HFFc6 (cell line): ENCODE results near the gene CFAP74. TPM values are rescaled to one million over a fixed set of nuclear protein-coding genes. Genes with fewer than 3 reads are reported as not detected.

Experiments
- DNase-seq: peaks from one replicate; pipeline ENCODE4 v3.0.0-alpha.2; 2018
- H3K27ac Mint-ChIP-seq: 2 replicates; pipeline ENCODE4 v1.8.0; 2020; ENCODE audit warnings: mild to moderate bottlenecking, mixed read lengths
- H3K27me3 Mint-ChIP-seq: 2 replicates; pipeline ENCODE4 v1.8.0; 2021; ENCODE audit warnings: mild to moderate bottlenecking, moderate library complexity, mixed read lengths; ENCODE audit not compliant: insufficient read depth
- H3K36me3 Mint-ChIP-seq: 2 replicates; pipeline ENCODE4 v1.8.0; 2021; ENCODE audit warnings: low read depth, mixed read lengths
- H3K4me1 Mint-ChIP-seq: 2 replicates; pipeline ENCODE4 v1.8.0; 2020; ENCODE audit warnings: low read depth, mixed read lengths
- H3K4me3 Mint-ChIP-seq: 2 replicates; pipeline ENCODE4 v1.8.0; 2020; ENCODE audit warnings: mild to moderate bottlenecking, moderate library complexity, mixed read lengths
- H3K9me3 Mint-ChIP-seq: 2 replicates; pipeline ENCODE4 v1.8.0; 2020; ENCODE audit warnings: mild to moderate bottlenecking, mixed read lengths
- total RNA-seq, 6 experiments: library from RNA; stranded (reverse); fragmentation: NEBNext Ultra II Directional; extraction: Animal tissue kit (Norgen Biotek cat#: 25700); gene quantifications; 2 replicates in 1 of 6; 3 replicates in 5 of 6; pipeline ENCODE4 v1.2.3, GENCODE V29; 2021
- TF ChIP-seq, protein P1 (sequence below): fragments of 200-600 bp; sonication (generic); IDR thresholded peaks from 2 replicates; pipeline ENCODE4 v1.5.0; 2021; ENCODE audit warnings: antibody characterized with exemption, mild to moderate bottlenecking

Gene CFAP74
- total RNA-seq, 6 experiments from 2014 or later = not detected

DNA sequence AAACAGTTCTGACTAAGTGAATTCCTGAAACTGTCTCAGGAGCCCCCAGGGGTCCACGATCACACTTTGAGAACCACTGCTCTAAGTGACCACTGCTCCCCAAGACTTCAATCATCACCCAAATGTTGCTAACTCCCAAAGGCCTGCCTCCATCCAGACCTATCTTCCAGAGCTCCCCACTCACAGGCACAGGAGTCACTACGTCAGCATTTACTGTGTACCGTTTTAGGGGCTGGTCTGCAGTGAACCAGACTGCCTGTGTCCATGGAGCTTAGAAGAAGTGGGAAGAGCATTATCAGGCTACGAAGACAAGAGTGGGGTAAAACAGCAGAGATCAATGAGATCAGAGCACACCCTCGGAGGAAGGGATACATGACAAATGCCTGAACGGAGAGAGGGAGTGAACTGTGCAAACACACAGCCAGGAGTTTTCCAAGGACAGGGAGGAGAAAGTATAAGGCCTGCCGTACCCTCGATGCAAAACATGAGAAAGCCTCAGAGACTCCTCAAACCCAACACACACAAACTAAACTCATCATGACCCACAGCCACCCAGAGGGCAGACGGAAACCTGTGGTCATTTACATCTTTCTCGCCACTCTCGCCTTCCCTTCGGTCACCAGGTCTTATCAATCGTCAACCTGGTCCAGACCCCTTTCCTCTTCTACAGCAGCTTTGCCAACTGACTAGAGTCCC, 122.8 kb downstream of the CFAP74 start:
- peaks cover 70% of the 10 kb centered on the region for H3K4me1 Mint-ChIP-seq
- H3K27me3 Mint-ChIP-seq = peaks cover 4% of the 10 kb centered on the region
- H3K27ac Mint-ChIP-seq = peak overlapping the region; percentile 84
- TF ChIP-seq, protein P1, sequence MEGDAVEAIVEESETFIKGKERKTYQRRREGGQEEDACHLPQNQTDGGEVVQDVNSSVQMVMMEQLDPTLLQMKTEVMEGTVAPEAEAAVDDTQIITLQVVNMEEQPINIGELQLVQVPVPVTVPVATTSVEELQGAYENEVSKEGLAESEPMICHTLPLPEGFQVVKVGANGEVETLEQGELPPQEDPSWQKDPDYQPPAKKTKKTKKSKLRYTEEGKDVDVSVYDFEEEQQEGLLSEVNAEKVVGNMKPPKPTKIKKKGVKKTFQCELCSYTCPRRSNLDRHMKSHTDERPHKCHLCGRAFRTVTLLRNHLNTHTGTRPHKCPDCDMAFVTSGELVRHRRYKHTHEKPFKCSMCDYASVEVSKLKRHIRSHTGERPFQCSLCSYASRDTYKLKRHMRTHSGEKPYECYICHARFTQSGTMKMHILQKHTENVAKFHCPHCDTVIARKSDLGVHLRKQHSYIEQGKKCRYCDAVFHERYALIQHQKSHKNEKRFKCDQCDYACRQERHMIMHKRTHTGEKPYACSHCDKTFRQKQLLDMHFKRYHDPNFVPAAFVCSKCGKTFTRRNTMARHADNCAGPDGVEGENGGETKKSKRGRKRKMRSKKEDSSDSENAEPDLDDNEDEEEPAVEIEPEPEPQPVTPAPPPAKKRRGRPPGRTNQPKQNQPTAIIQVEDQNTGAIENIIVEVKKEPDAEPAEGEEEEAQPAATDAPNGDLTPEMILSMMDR = no peak
- peaks cover 17% of the 10 kb centered on the region for H3K36me3 Mint-ChIP-seq
- no peak for DNase-seq
- H3K4me3 Mint-ChIP-seq = no peak overlapping the region
- H3K9me3 Mint-ChIP-seq = no peaks in the 10 kb centered on the region

DNA sequence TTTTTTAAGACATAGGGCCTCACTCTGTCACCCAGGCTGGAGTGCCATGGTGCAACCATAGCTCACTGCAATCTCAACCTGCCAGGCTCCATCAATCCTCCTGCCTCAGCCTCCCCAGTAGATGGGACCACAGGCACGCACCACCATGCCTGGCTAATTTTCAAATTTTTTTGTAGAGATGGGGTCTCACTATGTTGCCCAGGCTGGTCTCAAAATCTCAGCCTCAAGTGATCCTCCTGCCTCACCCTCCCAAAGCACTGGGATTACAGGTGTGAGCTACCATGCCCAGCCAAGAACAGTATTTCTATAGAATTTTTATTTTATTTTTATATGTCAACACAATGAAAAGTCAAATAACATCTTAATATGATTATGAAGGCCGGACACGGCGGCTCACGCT, 123.6 kb downstream of the CFAP74 start:
- DNase-seq = no peak
- Mint-ChIP-seq H3K27me3 (peaks cover 4% of the 10 kb centered on the region), H3K4me1 (peaks cover 75% of the 10 kb centered on the region), H3K4me3 (no peak overlapping the region), H3K27ac (no peak overlapping the region), H3K9me3 (no peaks in the 10 kb centered on the region), H3K36me3 (peaks cover 22% of the 10 kb centered on the region)
- TF ChIP-seq, protein P1 = no peak

DNA sequence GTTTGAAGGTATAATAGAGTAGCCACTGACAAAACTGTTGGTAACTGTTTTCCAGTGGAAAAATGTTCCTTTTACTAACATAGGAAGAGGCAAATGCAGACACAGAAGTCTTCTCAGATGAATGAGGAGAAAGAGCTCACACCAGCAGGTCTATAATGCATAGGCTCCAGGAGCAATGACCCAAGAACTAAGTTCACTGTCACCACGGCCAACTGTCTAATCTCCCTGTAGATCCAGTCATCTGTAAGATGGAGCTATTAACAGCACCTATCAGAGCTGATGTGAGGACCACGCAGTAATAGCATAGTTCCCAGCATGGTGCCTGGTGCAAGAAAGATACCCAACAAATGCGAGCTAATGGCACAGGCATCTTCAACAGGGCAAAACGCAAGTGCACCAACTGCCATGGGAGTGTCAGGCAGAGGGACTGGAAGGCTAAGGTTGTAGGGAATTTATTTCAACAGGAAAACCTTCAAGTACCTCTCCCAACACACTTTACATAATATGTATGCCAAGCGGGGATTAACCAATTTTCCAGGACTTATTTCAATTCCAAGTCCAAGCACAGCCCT, 125.6 kb downstream of the CFAP74 start:
- DNase-seq = no peak
- peak overlapping the region; percentile 32 for H3K27ac Mint-ChIP-seq
- H3K4me1 Mint-ChIP-seq = peaks cover 63% of the 10 kb centered on the region
- TF ChIP-seq, protein P1 = no peak
- H3K27me3 Mint-ChIP-seq = peaks cover 4% of the 10 kb centered on the region
- H3K9me3 Mint-ChIP-seq = no peaks in the 10 kb centered on the region
- H3K4me3 Mint-ChIP-seq = no peak overlapping the region; the same call in 1 of the 2 replicates
- H3K36me3 Mint-ChIP-seq = peaks cover 25% of the 10 kb centered on the region

DNA sequence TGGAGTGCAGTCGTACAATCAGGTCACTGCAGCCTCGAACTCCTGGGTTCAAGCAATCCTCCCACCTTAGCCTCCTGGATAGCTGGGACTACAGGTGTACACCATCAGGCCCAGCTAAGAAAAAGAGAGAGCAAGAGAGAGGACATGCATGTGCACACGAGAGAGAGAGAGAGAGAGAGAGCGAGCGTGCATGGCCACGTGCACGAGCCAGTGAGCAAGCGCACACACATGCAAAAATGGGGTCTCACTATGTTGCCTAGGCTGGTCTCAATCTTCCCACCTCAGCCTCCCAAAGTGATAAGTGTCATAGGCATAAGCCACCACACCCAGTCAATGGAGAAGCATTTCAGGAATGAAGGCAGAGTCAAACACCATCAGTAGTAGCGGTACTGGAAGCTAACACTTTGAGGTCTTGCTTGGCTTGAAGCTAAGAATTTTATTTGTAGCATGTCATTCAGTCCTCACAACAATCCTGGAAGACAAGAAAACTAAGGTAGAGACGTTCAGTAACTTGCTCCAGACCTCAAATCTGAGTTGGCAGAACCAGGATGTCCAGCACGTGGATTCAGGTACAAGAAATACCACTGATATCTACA, 127.2 kb downstream of the CFAP74 start:
- TF ChIP-seq, protein P1 = no peak
- peaks cover 63% of the 10 kb centered on the region for H3K4me1 Mint-ChIP-seq
- H3K27ac Mint-ChIP-seq = peak overlapping the region; percentile 77
- DNase-seq = peak; percentile 63
- peak overlapping the region; percentile 55 for H3K4me3 Mint-ChIP-seq
- no peaks in the 10 kb centered on the region for H3K9me3 Mint-ChIP-seq
- peaks cover 39% of the 10 kb centered on the region for H3K36me3 Mint-ChIP-seq
- peaks cover 4% of the 10 kb centered on the region for H3K27me3 Mint-ChIP-seq

DNA sequence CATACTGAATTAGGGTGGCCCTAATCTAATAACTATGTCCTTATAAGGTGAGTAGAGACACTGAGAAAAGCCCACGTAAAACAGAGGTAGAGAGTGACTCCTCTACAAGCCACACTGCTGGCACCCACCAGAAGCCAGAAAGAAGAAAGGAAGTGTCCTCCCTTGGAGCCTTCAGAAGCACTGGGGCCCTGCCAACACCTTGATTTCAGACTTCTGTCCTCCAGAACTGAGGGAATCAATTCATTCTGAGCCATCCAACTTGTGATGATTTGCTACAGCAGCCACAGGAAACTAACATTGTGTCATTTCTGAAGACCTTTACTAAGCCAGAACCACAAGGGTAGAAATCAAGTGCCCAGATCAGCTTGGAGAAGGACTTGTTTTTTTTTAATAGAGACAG, 127.7 kb downstream of the CFAP74 start:
- H3K27me3 Mint-ChIP-seq = peaks cover 4% of the 10 kb centered on the region
- DNase-seq = no peak
- H3K9me3 Mint-ChIP-seq = no peaks in the 10 kb centered on the region
- H3K27ac Mint-ChIP-seq = peak overlapping the region; percentile 77
- peaks cover 63% of the 10 kb centered on the region for H3K4me1 Mint-ChIP-seq
- peak overlapping the region; percentile 55 for H3K4me3 Mint-ChIP-seq
- peaks cover 44% of the 10 kb centered on the region for H3K36me3 Mint-ChIP-seq
- TF ChIP-seq, protein P1 = no peak
